ENCODE data around the gene HRK. TPM values are rescaled to one million over a fixed set of nuclear protein-coding genes. Genes with fewer than 3 reads are reported as not detected.

The HRK gene
- total and polyA plus RNA-seq, 9 of the 15 experiments (the other 6 are each of a cell fraction or from before 2014, with no cell fraction given): 0.01 to 0.05 (median 0.04) TPM; not detected in 6

GRCh38 chr12:116818948-116819832 is 62.1 kb downstream of the HRK start (continued):
- TF ChIP-seq SMAD2 (IDR thresholded peaks at IDR 0.05; ENCODE audit: low read depth, low read length): no peak
- no peak for TF ChIP-seq SPI1 (IDR thresholded peaks at IDR 0.05; ENCODE audit: borderline replicate concordance, low read depth, low read length)
- no peak for TF ChIP-seq HDAC6 (IDR thresholded peaks at IDR 0.05; ENCODE audit: low read depth, low read length)
- no peak for TF ChIP-seq ZNF57 (CRISPR knock-in tag; IDR thresholded peaks at IDR 0.05)
- no peak for TF ChIP-seq ZNF253 (CRISPR knock-in tag; conservative IDR thresholded peaks at IDR 0.05)
- 0 out of 4 replicates have a peak, but pooled peaks of 1 of the 2 experiments have one; percentile 7 for TF ChIP-seq SIX5 (IDR thresholded peaks at IDR 0.05; ENCODE audit: borderline replicate concordance in 1 of 2, insufficient read depth in 1 of 2, low read depth in 1 of 2, low read length in 2 of 2)
- no peak for TF ChIP-seq GABPB2 (CRISPR knock-in tag; conservative IDR thresholded peaks at IDR 0.05)
- TF ChIP-seq TCF15 (CRISPR knock-in tag; IDR thresholded peaks at IDR 0.05): no peak
- peak; percentile 87 for TF ChIP-seq MYC (IDR thresholded peaks at IDR 0.05; ENCODE audit: low read depth, low read length)
- TF ChIP-seq MYC (CRISPR knock-in tag; IDR thresholded peaks at IDR 0.05; ENCODE audit: borderline replicate concordance, low read depth): no peak
- no peak for TF ChIP-seq FOXK1 (CRISPR knock-in tag; IDR thresholded peaks at IDR 0.05; ENCODE audit: borderline replicate concordance)
- no peak; the same call in 1 of the 2 replicates for TF ChIP-seq STAT6 (CRISPR knock-in tag; IDR thresholded peaks at IDR 0.05)
- TF ChIP-seq BDP1 (IDR thresholded peaks at IDR 0.05; ENCODE audit: insufficient read depth, insufficient read length): no peak
- no peak for TF ChIP-seq SNAPC5 (CRISPR knock-in tag; IDR thresholded peaks at IDR 0.05)
- TF ChIP-seq NFRKB (IDR thresholded peaks at IDR 0.05; ENCODE audit: low read depth): no peak; the same call in 1 of the 2 replicates
- TF ChIP-seq KDM2B (CRISPR knock-in tag; IDR thresholded peaks at IDR 0.05): no peak
- peak; percentile 58 for TF ChIP-seq SAP30 (IDR thresholded peaks at IDR 0.05; ENCODE audit: borderline replicate concordance, insufficient read depth, low read depth, low read length, poor library complexity, severe bottlenecking)
